GM18508 (cell line): ENCODE data around the gene TBC1D8.

Experiments used
- ATAC-seq: cut with Tn5 transposase; IDR thresholded peaks from one replicate; pipeline ENCODE4 v1.9.1; 2021; ENCODE audit warnings: moderate number of reproducible peaks; ENCODE audit not compliant: insufficient read depth, unreplicated experiment

Gene TBC1D8

DNA sequence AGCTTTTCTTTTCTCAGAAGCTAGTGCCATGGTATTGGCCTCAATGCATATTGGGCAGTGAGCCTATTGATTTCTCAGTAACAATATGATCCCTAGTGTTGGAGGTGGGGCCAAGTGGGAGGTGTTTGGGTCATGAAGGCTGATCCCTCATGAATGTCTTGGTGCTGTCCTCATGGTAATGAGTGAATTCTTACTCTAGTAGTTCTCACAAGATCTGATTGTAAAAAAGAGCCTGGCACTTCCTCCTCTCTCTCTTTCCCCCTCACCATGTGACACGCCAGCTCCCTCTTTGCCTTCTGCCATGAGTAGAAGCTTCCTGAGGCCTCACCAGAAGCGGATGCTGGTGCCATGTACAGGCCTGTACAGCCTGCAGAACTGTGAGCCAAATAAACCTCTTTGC is 12.8 kb upstream of the TBC1D8 start:
- no peak for ATAC-seq

- ATAC-seq: no peak
Observed at GRCh38 chr2:101162561-101163330, 11.6 kb upstream of the TBC1D8 start.

GRCh38 chr2:101161658-101162057 is 10.5 kb upstream of the TBC1D8 start:
- ATAC-seq: no peak

- ATAC-seq: no peak
Observed at GRCh38 chr2:101160454-101160853, 9.3 kb upstream of the TBC1D8 start.

GRCh38 chr2:101159526-101159925 is 8.3 kb upstream of the TBC1D8 start:
- no peak for ATAC-seq

DNA sequence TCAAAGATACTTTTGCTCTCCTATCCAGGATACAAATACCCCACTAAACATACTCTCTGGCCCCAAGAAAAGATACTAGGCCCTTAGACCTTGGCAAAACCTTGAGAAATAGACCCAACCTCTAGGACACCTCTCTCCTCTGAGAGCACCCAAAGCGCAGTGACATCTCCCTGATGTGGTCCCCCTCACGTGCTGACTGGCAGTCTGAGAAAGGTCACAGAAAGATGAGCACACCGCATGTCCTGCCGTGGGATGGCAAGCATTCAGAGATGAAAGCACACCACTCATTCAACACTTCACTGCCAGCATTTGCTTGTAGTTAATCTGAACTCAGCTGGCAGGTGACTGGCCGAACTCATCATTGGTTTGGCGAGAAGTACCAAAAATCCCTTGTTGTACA is 6.1 kb upstream of the TBC1D8 start:
- no peak for ATAC-seq

- no peak for ATAC-seq
Observed at GRCh38 chr2:101153787-101154186, 2.6 kb upstream of the TBC1D8 start.

DNA sequence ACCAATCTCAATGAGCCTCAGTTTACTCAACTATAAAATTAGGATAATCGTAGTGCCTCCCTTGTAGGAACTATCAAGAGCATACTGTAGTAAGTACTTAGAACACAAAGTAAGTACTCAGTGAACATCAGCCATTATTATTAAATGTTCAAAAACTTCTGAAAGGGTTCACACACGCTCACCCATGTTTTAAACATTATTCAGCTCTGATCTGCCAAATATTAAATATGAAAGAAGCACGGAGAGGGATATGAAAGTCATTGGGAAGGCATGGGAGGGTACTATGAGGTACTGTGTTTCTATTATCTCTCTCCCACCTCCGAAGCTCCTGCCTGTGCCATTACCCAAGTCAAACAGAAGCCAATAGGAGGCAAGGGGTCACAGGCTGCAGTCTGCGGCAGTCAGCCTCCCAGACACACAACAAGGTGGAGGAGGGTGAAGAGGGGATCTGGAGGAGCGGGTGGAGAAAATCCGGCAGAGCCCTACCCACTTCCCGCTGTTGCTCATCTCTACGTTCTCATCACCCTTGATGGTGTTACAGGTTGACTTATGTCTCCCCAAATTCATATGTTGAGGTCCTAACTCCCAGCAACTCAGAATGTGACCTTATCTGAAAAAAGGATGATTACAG is 2.0 kb upstream of the TBC1D8 start:
- no peak for ATAC-seq

DNA sequence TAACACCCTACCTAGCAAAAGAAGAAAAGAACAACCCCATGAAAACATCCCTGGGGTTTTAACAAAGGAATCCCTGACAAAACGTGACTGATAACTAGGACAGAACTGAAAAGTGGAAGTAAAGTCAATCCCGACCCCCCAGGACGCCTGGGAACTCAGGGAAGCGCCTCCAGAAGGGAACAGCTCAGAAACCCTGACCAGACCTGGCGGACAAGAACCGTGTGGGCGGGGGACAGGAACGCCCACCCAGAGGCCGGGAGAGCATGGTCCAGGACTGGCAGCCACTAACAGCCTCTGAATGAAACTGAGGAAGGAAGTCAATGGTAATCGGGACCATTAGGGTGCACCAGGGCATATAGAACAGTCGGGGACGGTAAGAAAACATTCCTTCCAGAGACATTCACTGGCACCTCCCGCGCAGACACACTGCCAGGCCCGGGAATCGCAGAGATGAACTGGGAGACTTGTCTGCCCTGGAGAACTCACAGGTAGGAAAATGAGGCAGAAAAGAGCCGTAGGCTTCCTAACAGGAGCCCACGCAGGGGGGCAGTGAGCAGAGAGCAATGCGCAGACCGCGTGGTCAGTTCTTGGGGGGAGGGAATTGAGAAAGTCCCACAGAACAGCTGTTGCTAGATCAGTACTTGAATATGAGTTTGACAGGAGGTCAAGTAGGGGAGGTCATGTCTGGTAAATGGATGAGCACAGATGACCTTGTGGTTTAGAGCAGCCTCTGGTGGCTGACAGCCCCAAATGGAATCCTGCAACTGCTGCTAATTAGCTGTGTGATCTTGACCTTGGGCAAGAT is 1.3 kb upstream of the TBC1D8 start:
- peak; percentile 76 for ATAC-seq

DNA sequence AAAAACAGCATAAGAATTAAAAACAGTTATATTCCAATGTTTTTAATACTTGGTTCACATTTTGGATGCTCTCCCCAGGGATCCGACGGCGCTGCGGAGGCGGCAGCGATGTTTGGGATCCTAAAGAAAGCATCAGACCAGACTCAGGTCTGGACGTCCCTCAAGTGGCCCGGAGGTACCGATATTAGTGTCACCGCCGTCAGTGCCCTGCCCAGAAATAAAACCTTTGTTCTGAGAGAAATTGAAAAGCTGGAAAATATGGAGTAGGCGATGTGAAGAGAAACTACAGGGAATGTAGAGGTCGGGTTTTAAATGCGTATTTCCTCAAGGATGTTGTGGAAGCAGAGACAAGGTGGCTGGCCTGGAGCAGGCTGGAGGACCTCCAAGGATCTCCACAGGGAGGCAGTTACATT is 683 bp upstream of the TBC1D8 start:
- no peak for ATAC-seq

GRCh38 chr2:101150306-101151145 is 656 bp downstream of the TBC1D8 start:
- ATAC-seq: no peak

DNA sequence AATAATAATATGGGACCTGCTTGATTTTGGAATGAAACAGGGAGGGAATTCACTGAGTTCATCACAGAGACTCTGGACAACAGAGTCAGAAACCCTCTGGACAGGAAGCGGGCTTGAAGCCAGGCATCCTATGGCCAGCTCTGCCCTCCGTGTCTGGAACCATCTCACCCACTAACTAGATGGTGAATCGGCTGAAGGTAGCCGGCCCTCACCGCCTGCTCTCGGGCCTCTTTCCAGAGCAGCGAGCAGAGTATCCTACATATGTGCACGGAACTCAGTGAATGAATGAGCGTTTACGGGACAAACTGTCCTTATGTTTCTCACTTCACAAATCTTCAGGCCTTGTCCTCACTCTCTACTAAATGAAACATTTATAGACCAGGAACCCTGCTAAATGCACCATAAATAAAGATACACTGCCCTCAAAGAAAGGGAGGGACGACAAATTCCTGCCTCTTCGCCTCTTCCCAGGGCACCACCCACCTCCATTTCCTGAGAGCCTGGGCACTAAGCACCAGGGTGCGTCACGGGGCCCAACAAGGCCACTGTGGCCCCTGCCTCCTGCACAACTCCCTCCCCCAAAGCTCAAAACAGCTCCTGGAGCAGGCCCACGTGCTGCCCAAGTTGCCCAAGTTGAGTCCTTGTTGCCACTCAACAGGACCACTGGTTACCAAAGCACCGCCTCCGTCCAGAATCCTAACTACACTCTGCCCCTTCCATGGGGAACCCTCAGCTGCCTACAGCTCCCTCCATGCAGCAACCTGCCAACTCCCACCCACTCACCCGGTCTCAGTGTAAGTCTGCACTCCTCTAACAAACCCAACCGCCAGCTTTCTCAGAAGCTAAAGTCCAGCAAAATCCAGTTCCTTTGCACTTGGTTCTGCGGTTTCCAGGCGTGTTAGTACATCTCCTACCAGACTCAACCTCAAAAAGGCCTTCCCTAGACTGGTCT is 1.7 kb downstream of the TBC1D8 start:
- no peak for ATAC-seq

DNA sequence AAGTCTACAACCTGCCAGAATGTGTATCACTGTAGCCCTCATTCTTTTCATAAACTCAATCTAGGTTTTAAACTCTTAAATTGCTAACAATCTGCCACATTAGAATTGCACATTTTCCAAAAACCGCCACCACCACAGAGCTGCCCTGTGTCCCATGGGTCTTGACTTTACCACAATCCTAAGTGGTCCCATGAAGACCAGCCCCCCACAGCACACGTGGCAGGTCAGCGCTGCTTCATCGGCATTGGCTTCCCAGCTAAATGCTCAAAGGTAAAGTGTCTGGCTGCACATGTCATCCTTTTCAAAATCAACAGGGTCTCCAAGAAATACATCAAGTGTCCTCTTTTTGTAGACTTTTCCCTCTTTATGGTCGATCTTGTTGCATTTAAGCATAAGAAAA is 2.4 kb downstream of the TBC1D8 start:
- ATAC-seq: no peak

- no peak for ATAC-seq
Observed at GRCh38 chr2:101147971-101148370, 3.2 kb downstream of the TBC1D8 start.

GRCh38 chr2:101147062-101147461 is 4.1 kb downstream of the TBC1D8 start:
- ATAC-seq: no peak

DNA sequence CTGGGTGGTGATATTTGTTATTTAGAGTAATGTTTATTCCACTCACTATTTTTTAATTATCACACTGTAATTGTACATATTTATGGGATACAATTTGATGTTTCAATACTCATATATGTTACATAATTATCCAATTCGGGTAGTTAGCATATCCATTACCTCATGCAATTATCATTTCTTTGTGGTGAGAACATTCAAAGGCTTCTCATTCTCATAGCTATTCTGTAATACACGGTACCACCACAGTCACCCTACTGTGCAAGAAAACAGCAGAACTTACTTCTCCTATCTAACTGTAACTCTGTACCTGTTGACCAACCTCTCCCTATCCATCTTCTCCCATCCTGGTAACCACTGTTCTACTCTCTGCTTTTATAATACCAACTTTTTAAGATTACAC is 4.6 kb downstream of the TBC1D8 start:
- ATAC-seq: no peak

DNA sequence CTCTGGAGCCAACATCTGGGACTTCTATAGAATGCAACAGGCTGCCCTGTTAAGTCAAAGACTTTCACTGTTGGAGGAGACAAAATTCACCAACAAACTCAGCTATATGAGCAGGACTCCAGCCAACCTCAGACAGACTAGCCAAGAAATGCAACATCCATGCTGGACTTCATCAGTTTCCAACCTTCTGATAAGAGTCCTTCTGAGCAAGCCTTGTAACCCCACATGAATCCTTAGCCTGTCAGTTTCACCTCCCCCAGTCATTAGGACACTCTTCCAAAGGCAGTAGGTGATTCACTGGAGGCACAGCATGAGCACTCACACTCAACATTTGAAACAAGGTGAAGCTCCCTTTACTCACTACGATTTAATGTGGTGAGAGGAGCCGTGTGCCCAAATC is 5.8 kb downstream of the TBC1D8 start:
- no peak for ATAC-seq

DNA sequence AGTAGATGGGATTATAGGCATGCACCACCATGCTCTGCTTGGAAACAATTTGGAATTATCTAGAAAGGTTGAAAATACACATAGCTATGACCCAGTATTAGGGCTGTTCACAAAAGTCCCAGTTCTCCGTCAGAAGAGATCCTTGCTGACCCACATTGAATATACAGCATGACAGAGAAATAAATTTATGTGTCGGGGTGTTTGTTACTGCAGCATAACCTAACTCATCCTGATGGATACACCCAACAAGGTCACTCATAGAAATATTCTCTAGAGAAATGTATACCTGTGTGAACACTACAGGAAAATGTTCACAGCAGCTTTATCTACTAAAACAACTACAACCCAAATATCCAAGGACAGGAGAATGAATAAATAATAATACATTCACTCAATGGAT is 9.0 kb downstream of the TBC1D8 start:
- ATAC-seq: no peak

- ATAC-seq: no peak
Observed at GRCh38 chr2:101140978-101141655, 10.1 kb downstream of the TBC1D8 start.
